ENCODE results near the gene PGLYRP3.
"Not testable (repeated sequence)": the region's sequence is repeated elsewhere in the genome, so short reads cannot be mapped to it uniquely, and the experiment has no call there.

Gene PGLYRP3

GRCh38 chr1:153348511-153349362 is 36.0 kb upstream of the PGLYRP3 start, which contains the start of gene PGLYRP4:
PGLYRP4 (minus strand) TSS chr1:153348841; CDS start chr1:153347932, 909 bp downstream.
- no peak for DNase-seq (ENCODE audit: low spot score)

GRCh38 chr1:153347856-153348255 is 35.1 kb upstream of the PGLYRP3 start:
- no peak for DNase-seq (ENCODE audit: low spot score)

DNA sequence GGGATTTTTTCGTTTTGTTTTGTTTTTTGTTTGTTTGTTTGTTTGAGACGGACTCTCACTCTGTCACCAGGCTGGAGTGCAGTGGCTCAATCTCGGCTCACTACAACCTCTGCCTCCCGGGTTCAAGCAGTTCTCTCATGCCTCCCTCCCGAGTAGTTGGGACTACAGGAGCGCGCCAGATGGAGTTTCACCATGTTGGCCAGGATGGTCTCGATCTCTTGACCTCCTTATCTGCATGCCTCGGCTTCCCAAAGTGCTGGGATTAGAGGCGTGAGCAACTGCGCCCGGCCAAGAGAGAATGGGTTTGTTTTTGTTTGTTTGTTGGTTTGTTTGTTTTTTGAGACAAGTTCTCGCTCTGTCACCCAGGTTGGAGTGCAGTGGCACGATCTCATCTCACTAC is 34.3 kb upstream of the PGLYRP3 start:
- DNase-seq (ENCODE audit: low spot score): not testable (repeated sequence)

- no peak for DNase-seq (ENCODE audit: low spot score)
Measured at GRCh38 chr1:153346077-153346723, 33.4 kb upstream of the PGLYRP3 start.

GRCh38 chr1:153345187-153346076 is 32.7 kb upstream of the PGLYRP3 start:
- DNase-seq (ENCODE audit: low spot score): no peak

DNA sequence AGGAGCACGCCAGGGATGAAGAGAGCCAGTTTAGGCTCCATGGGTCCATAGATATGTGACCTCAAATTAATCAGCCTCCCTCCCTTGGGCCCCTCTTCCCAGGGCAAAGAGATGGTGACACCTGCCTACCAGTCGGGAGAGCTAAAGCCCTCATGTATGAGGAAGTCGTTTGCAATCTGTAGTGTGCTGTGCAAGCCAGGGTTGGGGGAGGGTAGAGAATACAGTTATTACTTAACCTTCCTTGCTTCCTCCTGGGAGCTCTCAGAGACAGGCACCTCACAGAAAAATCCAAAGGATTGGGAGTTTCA is 31.9 kb upstream of the PGLYRP3 start:
- no peak for DNase-seq (ENCODE audit: low spot score)

DNA sequence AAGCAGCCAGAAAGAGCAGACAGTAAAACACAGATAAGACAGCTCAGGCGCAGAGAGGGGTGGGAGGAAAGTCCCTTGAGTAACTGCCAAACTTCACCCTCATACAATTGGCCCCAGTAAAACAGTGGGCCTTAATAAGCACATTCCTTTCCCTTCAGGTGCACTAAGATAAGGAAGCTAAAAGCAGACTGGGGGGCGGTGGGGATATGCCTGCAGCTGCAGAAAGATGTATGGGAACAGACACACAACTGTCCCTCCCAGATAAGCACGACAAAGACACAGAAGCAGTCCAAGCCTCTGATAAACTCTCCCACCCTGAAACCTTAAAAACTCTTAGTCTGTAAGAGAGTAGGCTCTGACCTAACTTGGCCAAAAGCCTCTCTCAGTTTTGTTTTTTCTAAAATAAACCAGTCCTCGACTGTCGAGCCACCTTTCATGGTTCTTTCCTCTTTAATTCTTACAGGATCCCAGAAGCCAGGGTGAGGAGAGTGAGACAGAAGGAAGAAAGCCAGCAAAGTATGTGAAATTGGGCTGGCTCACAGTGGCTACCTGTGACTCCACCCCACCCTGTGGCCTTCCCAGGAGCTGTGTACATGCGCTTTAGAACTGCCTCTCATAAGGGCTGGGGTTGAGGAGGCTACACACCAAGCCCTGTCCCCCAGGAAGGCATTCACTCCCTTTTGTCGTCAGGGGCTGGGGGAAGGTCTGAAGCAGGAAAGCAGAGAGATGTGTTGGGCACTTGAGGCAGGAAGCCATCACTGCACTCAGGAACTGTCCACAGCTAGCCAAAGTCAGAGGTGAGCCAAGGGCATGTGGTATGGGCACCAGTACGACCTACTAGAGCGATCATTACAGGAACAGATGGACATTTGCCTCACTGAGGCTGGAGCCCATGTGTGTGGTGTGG is 31.3 kb upstream of the PGLYRP3 start:
- no peak for DNase-seq (ENCODE audit: low spot score)

GRCh38 chr1:153343040-153343681 is 30.4 kb upstream of the PGLYRP3 start:
- no peak for DNase-seq (ENCODE audit: low spot score)

DNA sequence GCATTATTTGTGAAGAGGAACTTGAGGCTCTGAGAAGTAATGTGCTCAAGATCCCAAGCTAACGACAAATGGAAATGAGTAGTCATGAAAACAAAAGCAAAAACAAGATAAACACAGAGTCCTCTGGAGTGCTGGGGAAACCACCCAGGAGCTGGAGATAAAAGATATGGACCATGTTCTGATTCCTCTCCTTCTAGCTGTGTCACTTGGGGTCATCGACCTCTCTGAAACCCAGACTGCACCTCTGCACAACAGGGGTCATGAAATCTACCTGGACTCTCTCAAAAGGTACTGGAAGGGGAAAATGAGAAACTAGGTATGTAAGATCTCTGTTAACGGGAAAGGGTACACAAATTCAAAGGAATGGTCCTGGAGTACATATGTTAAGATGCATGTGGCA is 29.4 kb upstream of the PGLYRP3 start:
- no peak for DNase-seq (ENCODE audit: low spot score)

- DNase-seq (ENCODE audit: low spot score): no peak
Measured at GRCh38 chr1:153341431-153341934, 28.7 kb upstream of the PGLYRP3 start.

- DNase-seq (ENCODE audit: low spot score): no peak
Measured at GRCh38 chr1:153340356-153340755, 27.6 kb upstream of the PGLYRP3 start.

- DNase-seq (ENCODE audit: low spot score): no peak
Measured at GRCh38 chr1:153339802-153340201, 27.1 kb upstream of the PGLYRP3 start.

DNA sequence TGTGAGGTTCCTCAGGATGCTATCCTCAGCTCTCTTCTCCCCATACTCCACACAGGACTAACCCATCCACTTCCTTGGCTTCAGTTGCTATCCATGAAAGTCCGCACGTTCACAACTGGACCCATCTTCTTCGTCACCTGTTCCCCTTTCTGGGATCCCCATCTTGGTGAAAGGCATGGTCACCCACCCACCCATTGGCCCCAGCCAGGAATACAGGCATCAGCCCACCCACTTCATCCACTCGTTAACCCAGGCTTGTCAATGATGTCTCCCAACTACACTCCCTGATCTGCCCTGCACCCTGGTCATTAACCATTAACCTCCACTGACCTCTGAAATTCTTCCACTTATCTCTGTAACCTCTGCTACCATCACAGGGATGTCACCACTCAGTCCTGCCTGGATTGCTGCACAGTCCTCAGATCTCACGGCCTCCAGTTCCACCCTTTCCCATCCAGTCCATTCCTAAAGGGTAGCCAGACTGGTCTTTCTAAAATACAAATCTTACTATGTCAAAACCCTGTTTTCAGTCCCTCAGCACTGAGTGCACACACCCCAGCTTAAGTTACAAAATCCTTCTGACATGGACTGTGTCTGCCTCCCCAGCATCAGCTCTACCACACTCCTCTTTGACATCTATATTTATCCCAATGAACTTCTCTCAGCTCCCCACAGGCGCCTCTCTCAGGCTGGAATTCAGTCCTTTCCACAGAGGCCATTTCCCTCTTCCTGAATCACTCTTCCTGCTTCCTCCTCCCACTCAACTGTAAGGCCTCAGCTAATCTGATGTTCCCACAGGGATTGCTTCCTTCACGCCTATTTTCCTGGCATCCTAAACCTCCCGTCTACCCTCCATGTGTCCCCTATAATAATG is 25.5 kb upstream of the PGLYRP3 start:
- no peak for DNase-seq (ENCODE audit: low spot score)

- no peak for DNase-seq (ENCODE audit: low spot score)
Measured at GRCh38 chr1:153336650-153337049, 23.9 kb upstream of the PGLYRP3 start.

DNA sequence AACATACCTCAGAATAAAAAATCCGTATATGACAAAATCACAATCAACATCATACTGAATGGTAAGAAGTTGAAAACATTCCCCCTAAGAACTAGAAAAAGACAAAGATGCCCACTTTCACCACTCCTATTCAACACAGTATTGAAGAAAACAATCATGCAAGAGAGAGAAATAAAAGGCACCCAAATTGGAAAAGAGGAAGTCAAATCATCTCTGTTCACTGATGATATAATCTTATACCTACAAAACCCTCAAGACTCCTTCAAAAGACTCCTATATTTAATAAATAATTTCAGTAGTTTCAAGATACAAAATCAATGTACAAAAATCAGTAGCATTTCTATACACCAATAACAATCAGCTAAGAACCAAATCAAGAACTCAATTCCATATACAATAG is 21.1 kb upstream of the PGLYRP3 start:
- no peak for DNase-seq (ENCODE audit: low spot score)

GRCh38 chr1:153324912-153325311 is 12.2 kb upstream of the PGLYRP3 start:
- DNase-seq (ENCODE audit: low spot score): no peak

GRCh38 chr1:153322568-153322967 is 9.8 kb upstream of the PGLYRP3 start:
- no peak for DNase-seq (ENCODE audit: low spot score)

DNA sequence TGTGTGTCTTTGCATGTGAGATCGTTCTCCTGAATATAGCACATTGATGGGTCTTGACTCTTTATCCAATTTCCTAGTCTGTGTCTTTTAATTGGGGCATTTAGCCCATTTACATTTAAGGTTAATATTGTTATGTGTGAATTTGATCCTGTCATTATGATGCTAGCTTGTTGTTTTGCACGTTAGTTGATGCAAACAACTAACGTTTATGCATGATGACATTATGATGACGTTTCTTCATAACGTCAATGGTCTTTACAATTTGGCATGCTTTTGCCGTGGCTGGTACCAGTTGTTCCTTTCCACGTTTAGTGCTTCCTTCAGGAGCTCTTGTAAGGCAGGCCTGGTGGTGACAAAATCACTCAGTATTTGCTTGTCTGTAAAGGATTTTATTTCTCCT is 5.4 kb upstream of the PGLYRP3 start:
- DNase-seq (ENCODE audit: low spot score): not testable (repeated sequence)

- not testable (repeated sequence) for DNase-seq (ENCODE audit: low spot score)
Measured at GRCh38 chr1:153316013-153316412, 3.3 kb upstream of the PGLYRP3 start.

DNA sequence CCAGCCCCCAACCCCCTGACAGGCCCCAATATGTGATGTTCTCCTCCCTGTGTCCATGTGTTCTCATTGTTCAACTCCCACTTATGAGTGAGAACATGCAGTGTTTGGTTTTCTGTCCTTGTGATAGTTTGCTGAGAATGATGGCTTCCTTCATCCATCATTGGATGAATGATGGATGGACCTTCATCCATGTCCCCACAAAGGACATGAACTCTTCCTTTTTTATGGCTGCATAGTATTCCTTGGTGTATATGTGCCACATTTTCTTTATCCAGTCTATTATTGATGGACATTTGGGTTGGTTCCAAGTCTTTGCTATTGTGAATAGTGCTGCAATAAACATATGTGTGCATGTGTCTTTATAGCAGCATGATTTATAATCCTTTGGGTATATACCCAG is 1.6 kb upstream of the PGLYRP3 start:
- DNase-seq (ENCODE audit: low spot score): not testable (repeated sequence)

All from NAMALWA (cell line).